Lower leg skin (tissue), 4 donors: ENCODE measurements around the gene ACADVL. TPM values are rescaled to one million over a fixed set of nuclear protein-coding genes. Genes with fewer than 3 reads are reported as not detected.
"Not testable (repeated sequence)": the region's sequence is repeated elsewhere in the genome, so short reads cannot be mapped to it uniquely, and the experiment has no call there.

ENCODE experiments used
- DNase-seq, 2 donors: peaks; one replicate each; pipeline ENCODE4 v3.0.0-alpha.2; 2019; ENCODE audit warnings: low spot score in 2 of 2
- H3K4me3 ChIP-seq: fragments of 200-600 bp; sonication (generic); 2 replicates; pipeline ENCODE4 v1.5.1; 2017; ENCODE audit warnings: mild to moderate bottlenecking, low read depth; ENCODE audit not compliant: poor library complexity, severe bottlenecking
- CTCF ChIP-seq, 3 donors: fragments of 450-650 bp; IDR thresholded peaks; one replicate each; pipeline ENCODE4 v1.5.1; 2016; ENCODE audit warnings: antibody characterized with exemption in 3 of 3, mild to moderate bottlenecking in 3 of 3, moderate library complexity in 2 of 3
- POLR2A ChIP-seq, 2 donors: fragments of 450-650 bp; IDR thresholded peaks; one replicate each; pipeline ENCODE4 v1.6.1; 2016 to 2017; ENCODE audit warnings: antibody characterized with exemption in 2 of 2, mild to moderate bottlenecking in 1 of 2, moderate library complexity in 1 of 2
- WGBS, 2 donors: methylation state at CpG; one replicate each; pipeline ENCODE4 v1.1.5; 2018; 5-methylcytosine and 5-hydroxymethylcytosine counted together
- intact Hi-C: fragments of 100-400 bp; cut with DNase I; formaldehyde crosslinking; loops from one replicate; pipeline ENCODE4 v1.15.0; 2023; ENCODE audit warnings: low total_unique reads
- total RNA-seq, 4 donors: library from RNA; depleted of rRNA; stranded (reverse); fragments of >200 nt; gene quantifications; one replicate each; pipeline ENCODE4 v1.1.0, GENCODE V29; 2016

The ACADVL gene
- total RNA-seq: 1,000 to 10,000 TPM in 1 of 4 donors, 100 to 1,000 TPM in 3; 703 to 1,179 (median 863) TPM

DNA sequence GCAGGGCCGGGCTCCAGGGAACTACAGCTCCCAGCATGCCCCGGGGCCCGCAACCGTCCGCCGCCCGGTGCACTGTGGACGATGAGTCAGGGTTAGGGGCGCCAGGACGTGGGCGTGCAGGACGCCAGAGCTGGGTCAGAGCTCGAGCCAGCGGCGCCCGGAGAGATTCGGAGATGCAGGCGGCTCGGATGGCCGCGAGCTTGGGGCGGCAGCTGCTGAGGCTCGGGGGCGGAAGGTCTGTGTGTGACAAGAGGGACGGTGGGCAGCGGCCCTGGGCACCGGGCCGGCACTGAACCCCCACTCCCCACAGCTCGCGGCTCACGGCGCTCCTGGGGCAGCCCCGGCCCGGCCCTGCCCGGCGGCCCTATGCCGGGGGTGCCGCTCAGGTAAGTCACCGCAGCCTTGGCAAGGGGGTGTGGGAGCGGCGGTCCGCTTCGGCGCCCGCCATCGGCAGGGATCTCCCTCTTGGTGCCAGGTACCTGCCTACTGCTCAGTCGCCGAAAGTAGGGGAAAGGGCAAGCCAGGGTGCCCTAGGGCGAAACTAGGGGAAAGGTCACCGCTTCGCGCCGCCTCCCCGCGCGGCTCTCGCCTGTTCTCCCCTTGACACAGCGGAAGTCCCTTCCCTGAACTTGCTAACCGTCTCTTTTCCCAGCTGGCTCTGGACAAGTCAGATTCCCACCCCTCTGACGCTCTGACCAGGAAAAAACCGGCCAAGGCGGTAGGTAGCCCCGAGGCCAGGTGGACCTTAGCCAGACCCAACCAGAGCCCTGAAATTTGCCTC is at the start of gene ACADVL, which contains the start of gene DLG4:
TSS of gene ACADVL (plus strand) at position 127 of the 781 bp plus-strand sequence. CDS start at position 174, 47 bp downstream.
TSS of gene DLG4 (minus strand) at position 25 of the 781 bp plus-strand sequence.
- TF ChIP-seq POLR2A (IDR thresholded peaks at IDR 0.05): peak in 1 of 2 donors; percentile 57
- no peak for TF ChIP-seq CTCF (IDR thresholded peaks at IDR 0.05)
- H3K4me3 ChIP-seq: peak within 1 kb of the TSS; percentile 90
- intact Hi-C loops: no loop called here
- peak; percentile 90 to 99 for DNase-seq
- WGBS, 2 donors: 1% methylated on average over 43 to 50 of the region's 63 CpGs

- DNase-seq, H3K4me3 ChIP-seq, intact Hi-C loops: not testable (repeated sequence)
- 91 to 92% methylated on average over 18 of the region's 18 CpGs for WGBS, 2 donors
Measured at GRCh38 chr17:7172522-7173191, 47.1 kb upstream of the ACADVL start.

DNA sequence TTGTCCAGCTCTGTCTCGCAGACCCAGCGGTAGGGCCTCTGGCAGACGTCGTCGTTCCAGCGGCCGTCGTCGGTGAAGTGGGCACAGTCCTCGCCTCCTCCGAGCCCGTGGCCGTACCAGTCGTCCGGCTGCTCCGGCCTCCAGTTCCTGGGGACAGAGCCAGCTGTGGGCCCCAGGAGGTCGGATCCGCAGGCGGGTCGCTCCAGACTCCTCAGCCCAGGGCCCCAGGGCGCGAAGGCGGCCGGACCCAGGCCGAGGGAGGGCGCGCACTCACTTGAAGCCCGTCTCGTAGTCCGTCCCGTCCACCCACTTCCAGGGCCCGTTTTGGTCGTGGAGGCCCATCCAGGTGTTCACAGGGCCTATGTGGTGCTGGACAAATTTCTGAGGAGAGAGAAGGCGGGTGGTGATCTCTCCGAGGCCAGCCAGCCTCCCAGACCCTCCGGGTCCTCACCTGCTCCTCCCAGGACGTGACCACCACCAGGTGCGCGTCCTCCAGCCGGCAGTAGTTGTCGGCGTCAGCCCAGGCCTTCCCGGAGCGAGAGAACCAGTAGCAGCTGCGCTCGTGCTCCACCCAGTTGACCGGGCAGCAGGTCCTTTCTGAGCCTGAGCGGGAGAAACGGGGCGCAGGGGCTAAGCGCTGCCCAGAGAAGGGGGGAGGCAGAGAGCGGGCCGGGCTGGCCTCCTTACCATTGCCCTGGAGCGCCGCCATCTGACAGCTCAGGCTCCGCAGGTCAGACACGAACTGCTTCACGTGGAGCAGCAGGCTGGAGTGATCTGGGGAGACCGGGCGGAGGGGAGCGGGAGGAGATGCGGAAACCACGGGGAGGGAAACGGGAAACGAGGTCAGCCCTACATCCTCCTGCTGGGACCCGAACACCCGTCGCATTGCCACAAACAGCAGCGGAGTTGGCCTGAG is 45.8 kb upstream of the ACADVL start:
- peak; percentile 44 to 89 for DNase-seq
- TF ChIP-seq POLR2A (IDR thresholded peaks at IDR 0.05) (no peak), CTCF (IDR thresholded peaks at IDR 0.05) (no peak)
- intact Hi-C loops: no loop called here
- H3K4me3 ChIP-seq: no peak overlapping the region
- 42 to 55% methylated on average over 40 to 67 of the region's 69 CpGs for WGBS, 2 donors

DNA sequence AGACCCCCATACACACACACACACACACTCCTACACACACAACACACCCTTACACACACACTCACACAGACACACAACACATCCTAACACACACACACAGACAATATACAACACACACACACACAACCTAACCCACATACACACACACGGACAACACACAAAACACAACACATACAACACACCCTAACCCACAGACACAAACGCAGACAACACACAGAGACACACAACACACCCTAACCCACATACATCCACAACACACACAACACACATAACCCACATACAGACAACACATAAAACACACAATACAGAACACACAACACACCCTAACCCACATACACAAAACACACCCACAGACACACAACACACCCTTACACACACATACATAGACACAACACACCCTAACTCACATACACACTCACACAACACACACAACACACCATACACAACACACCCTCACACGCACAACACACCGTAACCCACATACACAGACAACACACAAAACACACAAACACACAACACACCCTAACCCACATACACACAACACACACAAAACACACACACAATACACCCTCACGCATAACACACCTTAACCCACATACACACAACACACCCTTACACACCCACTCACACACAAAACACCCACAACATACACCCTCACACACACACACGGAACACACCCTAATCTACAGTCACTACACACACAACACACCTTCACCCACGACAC is 45.0 kb upstream of the ACADVL start:
- H3K4me3 ChIP-seq: no peak overlapping the region
- no peak for DNase-seq
- 77 to 82% methylated on average over 7 of the region's 7 CpGs for WGBS, 2 donors
- intact Hi-C loops: no loop called here
- TF ChIP-seq POLR2A (IDR thresholded peaks at IDR 0.05) (no peak), CTCF (IDR thresholded peaks at IDR 0.05) (no peak)

- no peak overlapping the region for H3K4me3 ChIP-seq
- peak in 1 of 3 donors; percentile 35 for TF ChIP-seq CTCF (IDR thresholded peaks at IDR 0.05)
- no peak for TF ChIP-seq POLR2A (IDR thresholded peaks at IDR 0.05)
- DNase-seq: no peak
- WGBS, 2 donors: 77 to 91% methylated on average over 5 of the region's 5 CpGs
- intact Hi-C loops: no loop called here
Measured at GRCh38 chr17:7175330-7175733, 44.4 kb upstream of the ACADVL start.
